ENCODE measurements around the gene USP37. TPM values are rescaled to one million over a fixed set of nuclear protein-coding genes. Genes with fewer than 3 reads are reported as not detected.

The USP37 gene
- total RNA-seq, 1 donor from 2014 or later = 6.6 TPM

GRCh38 chr2:218482651-218483050 lies 85.5 kb downstream of the USP37 start:
- ATAC-seq (no peak), DNase-seq (no peak)
- intact Hi-C loops (cut with micrococcal nuclease) = no loop called here

GRCh38 chr2:218479595-218479994 lies 88.6 kb downstream of the USP37 start:
- ATAC-seq = no peak
- intact Hi-C loops (cut with micrococcal nuclease) = no loop called here
- DNase-seq = no peak

- no peak for DNase-seq
- intact Hi-C loops (cut with micrococcal nuclease) = no loop called here
- ATAC-seq = no peak
These were observed 89.6 kb downstream of the USP37 start for GRCh38 chr2:218478544-218478943.

GRCh38 chr2:218477247-218477646 lies 90.9 kb downstream of the USP37 start:
- DNase-seq (no peak), ATAC-seq (no peak)
- intact Hi-C loops (cut with micrococcal nuclease) = no loop called here

GRCh38 chr2:218476676-218477075 lies 91.5 kb downstream of the USP37 start:
- ATAC-seq (no peak), DNase-seq (no peak)
- intact Hi-C loops (cut with micrococcal nuclease) = no loop called here

GRCh38 chr2:218474527-218474926 lies 93.6 kb downstream of the USP37 start:
- intact Hi-C loops (cut with micrococcal nuclease) = no loop called here
- DNase-seq (no peak), ATAC-seq (no peak)

- peak; percentile 32 for ATAC-seq
- intact Hi-C loops (cut with micrococcal nuclease) = no loop called here
- DNase-seq = no peak
These were observed 95.2 kb downstream of the USP37 start for GRCh38 chr2:218472988-218473387.

GRCh38 chr2:218471982-218472381 lies 96.2 kb downstream of the USP37 start:
- intact Hi-C loops (cut with micrococcal nuclease) = no loop called here
- peak; percentile 37 for ATAC-seq
- DNase-seq = no peak

- intact Hi-C loops (cut with micrococcal nuclease) = no loop called here
- ATAC-seq (no peak), DNase-seq (no peak)
These were observed 97.1 kb downstream of the USP37 start for GRCh38 chr2:218471036-218471435.

- intact Hi-C loops (cut with micrococcal nuclease) = no loop called here
- ATAC-seq = no peak
- no peak for DNase-seq
These were observed 97.7 kb downstream of the USP37 start for GRCh38 chr2:218470448-218470847.

- ATAC-seq = peak; percentile 30
- intact Hi-C loops (cut with micrococcal nuclease) = loop anchor here (10.0 kb wide), 1 partner anchor 51 kb away; the partner anchor contains the start of gene VIL1
- no peak for DNase-seq
These were observed 102.0 kb downstream of the USP37 start for GRCh38 chr2:218465987-218466633.

GRCh38 chr2:218458598-218458997 lies 109.6 kb downstream of the USP37 start:
- ATAC-seq (no peak), DNase-seq (no peak)
- intact Hi-C loops (cut with micrococcal nuclease) = no loop called here

GRCh38 chr2:218456849-218457248 lies 111.3 kb downstream of the USP37 start:
- DNase-seq (no peak), ATAC-seq (no peak)
- intact Hi-C loops (cut with micrococcal nuclease) = no loop called here

- no peak for ATAC-seq
- intact Hi-C loops (cut with micrococcal nuclease) = no loop called here
- no peak for DNase-seq
These were observed 116.1 kb downstream of the USP37 start for GRCh38 chr2:218452079-218452478.

- DNase-seq (no peak), ATAC-seq (no peak)
These were observed 119.2 kb downstream of the USP37 start for GRCh38 chr2:218448934-218449333.

GRCh38 chr2:218447072-218447471 lies 121.1 kb downstream of the USP37 start:
- intact Hi-C loops (cut with micrococcal nuclease) = no loop called here
- ATAC-seq (no peak), DNase-seq (no peak)

More at GRCh38 chr2:218448934-218449333, 119.2 kb downstream of the USP37 start:
- intact Hi-C loops (cut with micrococcal nuclease) = no loop called here

GRCh38 chr2:218446547-218446946 lies 121.6 kb downstream of the USP37 start:
- DNase-seq (no peak), ATAC-seq (no peak)
- intact Hi-C loops (cut with micrococcal nuclease) = no loop called here

GRCh38 chr2:218445602-218446001 lies 122.5 kb downstream of the USP37 start:
- intact Hi-C loops (cut with micrococcal nuclease) = no loop called here
- no peak for DNase-seq
- ATAC-seq = no peak

- intact Hi-C loops (cut with micrococcal nuclease) = no loop called here
- ATAC-seq = no peak
- DNase-seq = no peak
These were observed 123.3 kb downstream of the USP37 start for GRCh38 chr2:218444692-218445357.

- DNase-seq (peak; percentile 51), ATAC-seq (peak; percentile 51)
- intact Hi-C loops (cut with micrococcal nuclease) = no loop called here
These were observed 129.6 kb downstream of the USP37 start for GRCh38 chr2:218438596-218438995.

- no peak for DNase-seq
- intact Hi-C loops (cut with micrococcal nuclease) = no loop called here
- no peak for ATAC-seq
These were observed 130.2 kb downstream of the USP37 start for GRCh38 chr2:218437969-218438368.
